Hepatocyte (in vitro differentiated cells): Measurements from ENCODE around the gene NARS2.

Experiments used
- CTCF ChIP-seq: fragments of 200-600 bp; sonication (generic); IDR thresholded peaks from 2 replicates; pipeline ENCODE4 v1.5.1; 2016; ENCODE audit warnings: antibody characterized with exemption, mild to moderate bottlenecking; ENCODE audit not compliant: poor library complexity
- EZH2 ChIP-seq: fragments of 200-600 bp; sonication (generic); IDR thresholded peaks from 2 replicates; pipeline ENCODE4 v1.6.1; 2016; ENCODE audit warnings: antibody characterized with exemption, mild to moderate bottlenecking, borderline replicate concordance
- EZH2phosphoT487 ChIP-seq: fragments of 200-600 bp; sonication (generic); IDR thresholded peaks from one replicate; pipeline ENCODE4 v1.6.1; 2018; ENCODE audit warnings: antibody characterized with exemption, mild to moderate bottlenecking, low read depth, moderate library complexity; ENCODE audit not compliant: unreplicated experiment, severe bottlenecking

GRCh38 chr11:78574386-78575381 is at the start of gene NARS2:
- TF ChIP-seq EZH2, result no peak
- peak; percentile 2 for TF ChIP-seq CTCF
- TF ChIP-seq EZH2phosphoT487, result no peak
